MM.1S (cell line): ENCODE data around the gene MRPL28.

Experiments used
- EZH2 ChIP-seq: fragments of 300-600 bp; sonication (generic); optimal IDR thresholded peaks from 2 replicates; pipeline ENCODE3; 2017; ENCODE audit warnings: low read depth, mild to moderate bottlenecking, antibody characterized with exemption, low read length, mixed read lengths
- TF ChIP-seq, protein P1 (sequence below): fragments of 300-600 bp; sonication (generic); IDR thresholded peaks from 2 replicates; pipeline ENCODE4 v1.5.1; 2016; ENCODE audit warnings: antibody characterized with exemption, low read length, mixed read lengths

- TF ChIP-seq, protein P1, sequence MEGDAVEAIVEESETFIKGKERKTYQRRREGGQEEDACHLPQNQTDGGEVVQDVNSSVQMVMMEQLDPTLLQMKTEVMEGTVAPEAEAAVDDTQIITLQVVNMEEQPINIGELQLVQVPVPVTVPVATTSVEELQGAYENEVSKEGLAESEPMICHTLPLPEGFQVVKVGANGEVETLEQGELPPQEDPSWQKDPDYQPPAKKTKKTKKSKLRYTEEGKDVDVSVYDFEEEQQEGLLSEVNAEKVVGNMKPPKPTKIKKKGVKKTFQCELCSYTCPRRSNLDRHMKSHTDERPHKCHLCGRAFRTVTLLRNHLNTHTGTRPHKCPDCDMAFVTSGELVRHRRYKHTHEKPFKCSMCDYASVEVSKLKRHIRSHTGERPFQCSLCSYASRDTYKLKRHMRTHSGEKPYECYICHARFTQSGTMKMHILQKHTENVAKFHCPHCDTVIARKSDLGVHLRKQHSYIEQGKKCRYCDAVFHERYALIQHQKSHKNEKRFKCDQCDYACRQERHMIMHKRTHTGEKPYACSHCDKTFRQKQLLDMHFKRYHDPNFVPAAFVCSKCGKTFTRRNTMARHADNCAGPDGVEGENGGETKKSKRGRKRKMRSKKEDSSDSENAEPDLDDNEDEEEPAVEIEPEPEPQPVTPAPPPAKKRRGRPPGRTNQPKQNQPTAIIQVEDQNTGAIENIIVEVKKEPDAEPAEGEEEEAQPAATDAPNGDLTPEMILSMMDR: no peak
- TF ChIP-seq EZH2: no peak
These were observed 15.3 kb downstream of the MRPL28 start for GRCh38 chr16:354971-355461.
